HCT116 (cell line): ENCODE measurements around the gene SUSD3. TPM values are rescaled to one million over a fixed set of nuclear protein-coding genes. Genes with fewer than 3 reads are reported as not detected.

Experiments
- ATAC-seq: fragments of 200-7000 bp; cut with Tn5 transposase; 2 replicates; pipeline ENCODE4 v1.9.1; 2020; ENCODE audit warnings: mild to moderate bottlenecking, moderate library complexity
- BruUV-seq: library from RNA; stranded (reverse); fragments of 400-500 nt; replicated peaks from 2 replicates; lab custom pipeline; 2021; lab: Mats Ljungman, UMichigan
- CTCF ChIA-PET: fragments of 300-600 bp; sonication (Branson Sonifier 250); formaldehyde crosslinking; loops from one replicate; lab custom pipeline; 2021; ENCODE audit warnings: antibody characterized with exemption; lab: Charles Lee
- POLR2A ChIA-PET: fragments of 300-600, 350-600 bp; sonication (Branson Sonifier 250); formaldehyde crosslinking; loops from one replicate; lab custom pipeline; 2021; ENCODE audit warnings: antibody characterized with exemption; lab: Charles Lee
- RAD21 ChIA-PET, 2 experiments: fragments of 300-600 bp; sonication (Branson Sonifier 250); formaldehyde crosslinking; loops; one replicate each; lab custom pipeline; 2023; ENCODE audit warnings: low total read pairs in 2 of 2; ENCODE audit not compliant: uncharacterized antibody in 2 of 2, unreplicated experiment in 2 of 2, low non-redundant PET in 1 of 2; lab: Charles Lee
- DNase-seq: peaks from one replicate; pipeline ENCODE4 v3.0.0-alpha.2; 2010; ENCODE audit warnings: low read depth, low spot score
- H2AFZ ChIP-seq: fragments of 200-600 bp; shearing (Covaris generic), sonication (generic); 2 replicates; pipeline ENCODE4 v1.6.1; 2017; ENCODE audit warnings: low read depth, mixed run types, mixed read lengths, antibody characterized with exemption, low read length; ENCODE audit not compliant: poor library complexity, severe bottlenecking
- H3K27ac ChIP-seq: 2 replicates; pipeline ENCODE4 v1.5.1; 2012; ENCODE audit warnings: low read depth, low read length
- H3K27me3 ChIP-seq: fragments of 200-600 bp; sonication (generic); 2 replicates; pipeline ENCODE4 v1.6.1; 2016; ENCODE audit warnings: mixed run types, low read length, mixed read lengths; ENCODE audit not compliant: insufficient read depth
- H3K36me3 ChIP-seq, 2 experiments: fragments of 200-500 bp in 1 of 2; fragments of 200-600 bp in 1 of 2; sonication (Bioruptor generic) in 1 of 2; sonication (generic) in 1 of 2; 2 replicates each; pipeline versions ENCODE4 v1.5.1 to v1.6.1; 2014 to 2016; ENCODE audit warnings: low read length in 2 of 2, inconsistent platforms in 1 of 2, mixed read lengths in 1 of 2, mixed run types in 1 of 2; ENCODE audit not compliant: insufficient read depth in 2 of 2, control insufficient read depth in 1 of 2
- H3K4me1 ChIP-seq, 2 experiments: fragments of 200-600 bp in 1 of 2; sonication (generic) in 1 of 2; 2 replicates each; pipeline versions ENCODE4 v1.5.1 to v1.6.1; 2012 to 2017; ENCODE audit warnings: low read length in 2 of 2, inconsistent platforms in 1 of 2, mild to moderate bottlenecking in 1 of 2, mixed read lengths in 1 of 2, mixed run types in 1 of 2, moderate library complexity in 1 of 2; ENCODE audit not compliant: insufficient read depth in 2 of 2, control insufficient read depth in 1 of 2
- H3K4me2 ChIP-seq: fragments of 200-600 bp; sonication (generic); 2 replicates; pipeline ENCODE4 v1.6.1; 2017; ENCODE audit warnings: mixed run types, low read length, mixed read lengths
- H3K4me3 ChIP-seq, 2 experiments: fragments of 200-600 bp in 1 of 2; sonication (generic) in 1 of 2; replicated peaks in 1 of 2; 2 replicates each; pipeline ENCODE4 v1.5.1; 2011 to 2016; ENCODE audit warnings: low read length in 2 of 2, control low read depth in 1 of 2, low read depth in 1 of 2, mild to moderate bottlenecking in 1 of 2, mixed read lengths in 1 of 2, mixed run types in 1 of 2
- H3K79me2 ChIP-seq: fragments of 200-600 bp; sonication (generic); 2 replicates; pipeline ENCODE4 v1.6.1; 2017; ENCODE audit warnings: mild to moderate bottlenecking, mixed run types, low read length, moderate library complexity, mixed read lengths; ENCODE audit not compliant: insufficient read depth
- H3K9ac ChIP-seq: fragments of 200-600 bp; sonication (generic); 2 replicates; pipeline ENCODE4 v1.6.1; 2016; ENCODE audit warnings: low read length, mixed read lengths
- H3K9me2 ChIP-seq: fragments of 200-600 bp; sonication (generic), shearing (Covaris generic); 2 replicates; pipeline ENCODE4 v1.6.1; 2017; ENCODE audit warnings: mixed run types, mild to moderate bottlenecking, moderate library complexity; ENCODE audit not compliant: insufficient read depth
- H3K9me3 ChIP-seq, 2 experiments: fragments of 200-500 bp in 1 of 2; fragments of 200-600 bp in 1 of 2; sonication (Bioruptor generic) in 1 of 2; sonication (generic) in 1 of 2; 2 replicates each; pipeline ENCODE4 v1.6.1; 2014 to 2017; ENCODE audit warnings: low read length in 2 of 2, mixed read lengths in 2 of 2, inconsistent platforms in 1 of 2, low read depth in 1 of 2, mild to moderate bottlenecking in 1 of 2, mixed run types in 1 of 2, moderate library complexity in 1 of 2; ENCODE audit not compliant: control insufficient read depth in 1 of 2, insufficient read depth in 1 of 2
- H4K20me1 ChIP-seq: fragments of 200-600 bp; sonication (generic), shearing (Covaris generic); 2 replicates; pipeline ENCODE4 v1.6.1; 2017; ENCODE audit warnings: mixed run types, mild to moderate bottlenecking, moderate library complexity; ENCODE audit not compliant: insufficient read depth
- CBX3 ChIP-seq: IDR thresholded peaks from 2 replicates; pipeline ENCODE4 v1.6.1; 2012; ENCODE audit warnings: low read depth
- EGR1 ChIP-seq: IDR thresholded peaks from 2 replicates; pipeline ENCODE4 v1.6.1; 2012; ENCODE audit warnings: low read depth
- EZH2 ChIP-seq: fragments of 200-600 bp; sonication (generic); IDR thresholded peaks from 2 replicates; pipeline ENCODE4 v1.6.1; 2017; ENCODE audit warnings: antibody characterized with exemption, mixed run types
- EZH2phosphoT487 ChIP-seq: fragments of 200-600 bp; IDR thresholded peaks from 2 replicates; pipeline ENCODE4 v1.6.1; 2018; ENCODE audit warnings: antibody characterized with exemption, borderline replicate concordance
- JUND ChIP-seq: IDR thresholded peaks from 2 replicates; pipeline ENCODE4 v1.6.1; 2012
- POLR2A ChIP-seq: IDR thresholded peaks from 2 replicates; pipeline ENCODE4 v1.7.0; 2011; ENCODE audit warnings: borderline replicate concordance; ENCODE audit not compliant: insufficient read depth, insufficient read length; ENCODE audit errors: extremely low read depth
- RAD21 ChIP-seq: IDR thresholded peaks from 2 replicates; pipeline ENCODE4 v1.6.1; 2012; ENCODE audit warnings: low read depth, mild to moderate bottlenecking
- SIN3A ChIP-seq: IDR thresholded peaks from 2 replicates; pipeline ENCODE4 v1.6.1; 2012; ENCODE audit warnings: low read depth
- SRF ChIP-seq: IDR thresholded peaks from 2 replicates; pipeline ENCODE4 v1.6.1; 2012; ENCODE audit warnings: low read depth
- TCF7L2 ChIP-seq: IDR thresholded peaks from 2 replicates; pipeline ENCODE4 v1.7.0; 2011; ENCODE audit warnings: borderline replicate concordance, inconsistent platforms; ENCODE audit not compliant: insufficient read depth, insufficient read length; ENCODE audit errors: extremely low read depth
- YY1 ChIP-seq: IDR thresholded peaks from 2 replicates; pipeline ENCODE4 v1.6.1; 2011; ENCODE audit warnings: low read length, low read depth, moderate library complexity, mild to moderate bottlenecking; ENCODE audit not compliant: insufficient replicate concordance; ENCODE audit errors: extremely low read depth
- ZNF274 ChIP-seq: fragments of 200-500 bp; sonication (Bioruptor generic); IDR thresholded peaks from 2 replicates; pipeline ENCODE4 v1.6.1; 2014; ENCODE audit warnings: mild to moderate bottlenecking, low read depth, low read length, inconsistent platforms
- intact Hi-C: fragments of 100-400 bp; cut with micrococcal nuclease; formaldehyde crosslinking; loops from 2 replicates; pipeline ENCODE4 v1.10.0; 2022
- total RNA-seq: library from RNA; stranded (reverse); gene quantifications from one replicate; pipeline ENCODE4 v1.2.1, GENCODE V29; 2021; ENCODE audit not compliant: unreplicated experiment
- TF ChIP-seq, protein P1 (sequence below): IDR thresholded peaks from 2 replicates; pipeline ENCODE4 v1.6.1; 2012
- TF ChIP-seq, protein P2 (sequence below): IDR thresholded peaks from 2 replicates; pipeline ENCODE4 v1.6.1; 2012; ENCODE audit warnings: low read depth

SUSD3 gene
- total RNA-seq, 1 experiment from 2014 or later, result 11.3 TPM

GRCh38 chr9:93107151-93107824, 48.8 kb downstream of the SUSD3 start:
- no peak overlapping the region for H3K9ac ChIP-seq
- ChIA-PET POLR2A (interaction anchor here (1.7 kb wide), 1 partner anchor 13 kb away, joined by 5 read pairs; no protein-coding TSS in a partner anchor), CTCF (interaction anchor here (1.3 to 3.7 kb wide), 5 partner anchors 11 to 195 kb away, joined by 3 to 35 read pairs (median 7); no protein-coding TSS in a partner anchor), RAD21 (no interaction called here)
- H3K36me3 ChIP-seq, result peaks cover 3 to 4% of the 10 kb centered on the region in 2 experiments; a peak in 3 of 4 replicates
- peaks cover 54% of the 10 kb centered on the region for H3K79me2 ChIP-seq
- no peaks in the 10 kb centered on the region for H3K27me3 ChIP-seq
- DNase-seq (no peak), ATAC-seq (no peak)
- no peak overlapping the region for H3K27ac ChIP-seq
- no peaks in the 10 kb centered on the region for H3K9me2 ChIP-seq
- BruUV-seq, result no TSS peak
- no peaks in the 10 kb centered on the region for H4K20me1 ChIP-seq
- H3K4me1 ChIP-seq, result peaks cover 0 to 18% of the 10 kb centered on the region in 2 experiments; a peak in 2 of 4 replicates
- peaks cover 5 to 6% of the 10 kb centered on the region in 2 experiments; a peak in 1 of 4 replicates for H3K9me3 ChIP-seq
- H3K4me3 ChIP-seq, result no peak overlapping the region
- H3K4me2 ChIP-seq, result no peak overlapping the region
- no peak overlapping the region for H2AFZ ChIP-seq
- no peak for TF ChIP-seq EGR1
- TF ChIP-seq RAD21, result no peak
- intact Hi-C loops, result loop anchor here (5.0 kb wide), 1 partner anchor 45 kb away; no protein-coding TSS in a partner anchor

GRCh38 chr9:93107825-93108161, 49.3 kb downstream of the SUSD3 start:
- Histone ChIP-seq H3K9me2 (no peaks in the 10 kb centered on the region), H3K4me1 (peaks cover 0 to 18% of the 10 kb centered on the region in 2 experiments; a peak in 2 of 4 replicates), H3K9me3 (peaks cover 5 to 6% of the 10 kb centered on the region in 2 experiments; a peak in 1 of 4 replicates), H3K36me3 (peaks cover 3 to 4% of the 10 kb centered on the region in 2 experiments; a peak in 3 of 4 replicates), H3K27me3 (no peaks in the 10 kb centered on the region), H3K4me2 (no peak overlapping the region), H2AFZ (no peak overlapping the region), H3K9ac (no peak overlapping the region), H4K20me1 (no peaks in the 10 kb centered on the region), H3K27ac (no peak overlapping the region), H3K4me3 (no peak overlapping the region), H3K79me2 (peaks cover 49% of the 10 kb centered on the region)
- POLR2A ChIA-PET, result interaction anchor here (1.7 kb wide), 1 partner anchor 12 kb away, joined by 5 read pairs; no protein-coding TSS in a partner anchor
- BruUV-seq, result no TSS peak
- ATAC-seq (no peak), DNase-seq (no peak)
- CTCF ChIA-PET, result interaction anchor here (1.4 to 3.7 kb wide), 5 partner anchors 9 to 195 kb away, joined by 3 to 35 read pairs (median 12); no protein-coding TSS in a partner anchor
- intact Hi-C loops, result loop anchor here (2.0 to 5.0 kb wide), 2 partner anchors 45 to 197 kb away; no protein-coding TSS in a partner anchor
- RAD21 ChIA-PET, result interaction anchor here in 1 of 2 experiments (0.6 kb wide), 1 partner anchor 295 kb away, joined by 3 read pairs; no protein-coding TSS in a partner anchor
- TF ChIP-seq JUND (no peak), YY1 (no peak), SRF (no peak), EGR1 (no peak), TCF7L2 (no peak), CBX3 (no peak), RAD21 (no peak), EZH2 (no peak), POLR2A (no peak), EZH2phosphoT487 (no peak), SIN3A (no peak), ZNF274 (no peak)
- TF ChIP-seq, protein P1, sequence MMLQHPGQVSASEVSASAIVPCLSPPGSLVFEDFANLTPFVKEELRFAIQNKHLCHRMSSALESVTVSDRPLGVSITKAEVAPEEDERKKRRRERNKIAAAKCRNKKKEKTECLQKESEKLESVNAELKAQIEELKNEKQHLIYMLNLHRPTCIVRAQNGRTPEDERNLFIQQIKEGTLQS, result no peak
- TF ChIP-seq, protein P2, sequence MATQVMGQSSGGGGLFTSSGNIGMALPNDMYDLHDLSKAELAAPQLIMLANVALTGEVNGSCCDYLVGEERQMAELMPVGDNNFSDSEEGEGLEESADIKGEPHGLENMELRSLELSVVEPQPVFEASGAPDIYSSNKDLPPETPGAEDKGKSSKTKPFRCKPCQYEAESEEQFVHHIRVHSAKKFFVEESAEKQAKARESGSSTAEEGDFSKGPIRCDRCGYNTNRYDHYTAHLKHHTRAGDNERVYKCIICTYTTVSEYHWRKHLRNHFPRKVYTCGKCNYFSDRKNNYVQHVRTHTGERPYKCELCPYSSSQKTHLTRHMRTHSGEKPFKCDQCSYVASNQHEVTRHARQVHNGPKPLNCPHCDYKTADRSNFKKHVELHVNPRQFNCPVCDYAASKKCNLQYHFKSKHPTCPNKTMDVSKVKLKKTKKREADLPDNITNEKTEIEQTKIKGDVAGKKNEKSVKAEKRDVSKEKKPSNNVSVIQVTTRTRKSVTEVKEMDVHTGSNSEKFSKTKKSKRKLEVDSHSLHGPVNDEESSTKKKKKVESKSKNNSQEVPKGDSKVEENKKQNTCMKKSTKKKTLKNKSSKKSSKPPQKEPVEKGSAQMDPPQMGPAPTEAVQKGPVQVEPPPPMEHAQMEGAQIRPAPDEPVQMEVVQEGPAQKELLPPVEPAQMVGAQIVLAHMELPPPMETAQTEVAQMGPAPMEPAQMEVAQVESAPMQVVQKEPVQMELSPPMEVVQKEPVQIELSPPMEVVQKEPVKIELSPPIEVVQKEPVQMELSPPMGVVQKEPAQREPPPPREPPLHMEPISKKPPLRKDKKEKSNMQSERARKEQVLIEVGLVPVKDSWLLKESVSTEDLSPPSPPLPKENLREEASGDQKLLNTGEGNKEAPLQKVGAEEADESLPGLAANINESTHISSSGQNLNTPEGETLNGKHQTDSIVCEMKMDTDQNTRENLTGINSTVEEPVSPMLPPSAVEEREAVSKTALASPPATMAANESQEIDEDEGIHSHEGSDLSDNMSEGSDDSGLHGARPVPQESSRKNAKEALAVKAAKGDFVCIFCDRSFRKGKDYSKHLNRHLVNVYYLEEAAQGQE, result no peak
